Measurements from ENCODE around the gene EIF3D. TPM values are rescaled to one million over a fixed set of nuclear protein-coding genes. Genes with fewer than 3 reads are reported as not detected.
A peak's percentile ranks its signal among the peaks of the same experiment; 100 is the strongest.
"Not testable (repeated sequence)": the region's sequence is repeated elsewhere in the genome, so short reads cannot be mapped to it uniquely, and the experiment has no call there.

EIF3D gene
- total RNA-seq, 1 donor from 2014 or later, result 132 TPM

DNA sequence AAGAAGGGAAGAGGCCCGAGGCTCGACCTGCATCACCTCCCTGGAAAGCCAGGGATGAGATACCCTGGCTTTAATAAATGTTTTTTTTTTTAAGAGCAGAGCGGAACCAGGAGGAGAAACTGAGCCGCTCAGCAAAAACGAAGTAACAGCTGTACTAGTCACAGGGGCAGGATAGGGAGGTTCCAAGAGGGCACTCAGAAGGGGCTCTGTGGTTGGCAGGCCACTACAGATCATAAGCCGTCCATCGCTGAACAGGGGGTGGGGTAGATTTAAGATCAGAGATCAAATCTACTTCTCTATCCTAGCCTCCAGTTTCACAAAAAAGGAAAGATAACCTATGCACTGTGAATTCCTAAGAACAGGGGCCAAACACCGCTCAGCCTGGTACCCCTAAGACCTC, 625 bp downstream of the EIF3D start:
- no peak for ATAC-seq
- H3K9me3 ChIP-seq, result no peaks in the 10 kb centered on the region
- peak overlapping the region; percentile 97 for H3K27ac ChIP-seq
- peaks cover 19% of the 10 kb centered on the region for H3K4me1 ChIP-seq
- peaks cover 38% of the 10 kb centered on the region for H3K36me3 ChIP-seq
- intact Hi-C loops (cut with DNase I), result no loop called here
- TF ChIP-seq, protein P1, sequence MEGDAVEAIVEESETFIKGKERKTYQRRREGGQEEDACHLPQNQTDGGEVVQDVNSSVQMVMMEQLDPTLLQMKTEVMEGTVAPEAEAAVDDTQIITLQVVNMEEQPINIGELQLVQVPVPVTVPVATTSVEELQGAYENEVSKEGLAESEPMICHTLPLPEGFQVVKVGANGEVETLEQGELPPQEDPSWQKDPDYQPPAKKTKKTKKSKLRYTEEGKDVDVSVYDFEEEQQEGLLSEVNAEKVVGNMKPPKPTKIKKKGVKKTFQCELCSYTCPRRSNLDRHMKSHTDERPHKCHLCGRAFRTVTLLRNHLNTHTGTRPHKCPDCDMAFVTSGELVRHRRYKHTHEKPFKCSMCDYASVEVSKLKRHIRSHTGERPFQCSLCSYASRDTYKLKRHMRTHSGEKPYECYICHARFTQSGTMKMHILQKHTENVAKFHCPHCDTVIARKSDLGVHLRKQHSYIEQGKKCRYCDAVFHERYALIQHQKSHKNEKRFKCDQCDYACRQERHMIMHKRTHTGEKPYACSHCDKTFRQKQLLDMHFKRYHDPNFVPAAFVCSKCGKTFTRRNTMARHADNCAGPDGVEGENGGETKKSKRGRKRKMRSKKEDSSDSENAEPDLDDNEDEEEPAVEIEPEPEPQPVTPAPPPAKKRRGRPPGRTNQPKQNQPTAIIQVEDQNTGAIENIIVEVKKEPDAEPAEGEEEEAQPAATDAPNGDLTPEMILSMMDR (IDR thresholded peaks at IDR 0.05), result no peak
- no peaks in the 10 kb centered on the region for H3K27me3 ChIP-seq
- H3K4me3 ChIP-seq, result peak overlapping the region; percentile 97
- no peak for DNase-seq

DNA sequence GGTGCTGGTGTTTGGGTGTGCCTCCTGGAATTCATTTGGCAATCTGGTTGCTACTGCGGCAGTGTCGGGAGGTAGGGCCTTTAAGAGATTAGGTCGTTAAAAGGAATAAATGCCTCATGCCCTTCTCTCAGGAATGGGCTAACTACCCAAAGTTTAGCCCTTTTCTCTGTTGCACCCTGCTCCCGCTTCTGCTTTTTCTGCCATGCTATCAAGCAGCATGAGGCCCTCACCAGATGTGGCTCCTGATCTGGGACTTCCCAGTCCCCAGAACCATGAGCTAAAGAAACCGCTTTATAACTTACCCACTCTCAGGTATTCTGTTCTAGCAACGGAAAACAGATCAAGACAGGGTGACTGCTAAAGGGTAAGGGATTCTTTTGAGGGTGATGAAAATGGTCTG, 6.3 kb downstream of the EIF3D start:
- TF ChIP-seq, protein P1 (IDR thresholded peaks at IDR 0.05), result no peak
- H3K27me3 ChIP-seq, result no peaks in the 10 kb centered on the region
- no peak overlapping the region for H3K4me3 ChIP-seq
- peaks cover 94% of the 10 kb centered on the region for H3K36me3 ChIP-seq
- DNase-seq (no peak), ATAC-seq (no peak)
- H3K4me1 ChIP-seq, result peaks cover 8% of the 10 kb centered on the region
- H3K27ac ChIP-seq, result no peak overlapping the region
- intact Hi-C loops (cut with DNase I), result no loop called here
- H3K9me3 ChIP-seq, result no peaks in the 10 kb centered on the region

DNA sequence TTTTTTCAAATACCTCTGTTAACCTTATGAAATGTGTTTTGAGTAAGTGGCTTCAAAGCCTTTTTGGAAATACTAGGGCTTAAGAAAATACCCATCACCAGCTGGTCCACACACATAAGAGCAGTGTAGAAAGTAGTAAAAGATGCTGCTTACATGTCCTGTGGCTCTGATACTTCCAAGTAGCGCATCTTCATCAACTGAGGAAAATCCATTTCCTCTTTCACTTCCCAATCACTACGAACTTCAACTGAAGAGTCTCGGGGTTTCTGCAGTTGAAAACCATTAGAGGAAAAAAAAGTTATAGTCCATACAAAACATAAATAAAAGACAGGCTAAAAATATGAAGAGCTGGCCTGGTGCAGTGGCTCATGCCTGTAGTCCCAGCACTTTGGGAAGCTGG, 8.5 kb downstream of the EIF3D start:
- ATAC-seq (no peak), DNase-seq (no peak)
- intact Hi-C loops (cut with DNase I), result no loop called here
- TF ChIP-seq, protein P1 (IDR thresholded peaks at IDR 0.05), result no peak
- H3K36me3 ChIP-seq, result peaks cover 100% of the 10 kb centered on the region
- no peaks in the 10 kb centered on the region for H3K4me1 ChIP-seq
- H3K27ac ChIP-seq, result no peak overlapping the region
- H3K27me3 ChIP-seq, result no peaks in the 10 kb centered on the region
- no peaks in the 10 kb centered on the region for H3K9me3 ChIP-seq
- H3K4me3 ChIP-seq, result no peak overlapping the region

DNA sequence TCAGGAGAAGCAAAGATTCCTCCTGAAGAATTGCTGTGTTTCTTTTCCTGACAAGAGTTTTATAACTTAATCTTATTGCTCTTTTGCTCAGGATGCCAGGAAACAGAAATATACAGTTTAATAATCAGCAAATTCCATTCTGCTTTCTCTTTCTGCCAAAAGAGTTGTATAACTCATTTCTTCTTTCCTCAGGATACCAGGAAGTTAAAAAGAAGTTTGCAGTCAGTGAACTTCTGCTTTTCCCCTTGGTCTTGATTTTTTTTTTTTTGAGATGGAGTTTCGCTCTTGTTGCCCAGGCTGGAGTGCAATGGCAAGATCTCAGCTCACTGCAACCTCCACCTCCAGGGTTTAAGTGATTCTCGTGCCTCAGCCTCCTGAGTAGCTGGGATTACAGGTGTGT, 9.1 kb downstream of the EIF3D start:
- H3K36me3 ChIP-seq, result peaks cover 100% of the 10 kb centered on the region
- ATAC-seq; intact Hi-C loops (cut with DNase I); H3K27ac ChIP-seq; H3K4me3 ChIP-seq; H3K4me1 ChIP-seq; DNase-seq; H3K9me3 ChIP-seq; H3K27me3 ChIP-seq: not testable (repeated sequence)

DNA sequence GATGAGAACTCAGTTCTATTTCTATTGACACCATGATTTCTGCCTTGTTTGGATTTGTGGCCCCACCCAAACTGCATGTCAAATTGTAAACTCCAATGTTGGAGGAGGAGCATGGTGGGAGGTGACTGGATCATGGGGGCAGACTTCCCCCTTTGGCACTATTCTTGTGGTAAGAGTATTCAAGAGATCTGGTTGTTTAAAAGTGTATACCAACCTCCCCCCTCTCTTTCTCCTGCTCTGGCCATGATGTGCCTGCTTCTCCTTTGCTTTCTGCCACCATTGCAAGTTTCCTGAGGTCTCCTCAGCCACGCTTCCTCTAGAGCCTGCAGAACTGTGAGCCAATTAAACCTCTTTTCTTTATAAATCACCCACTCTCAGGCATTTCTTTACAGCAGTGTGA, 14.2 kb downstream of the EIF3D start:
- ATAC-seq (no peak), DNase-seq (no peak)
- H3K36me3 ChIP-seq, result peaks cover 100% of the 10 kb centered on the region
- H3K4me3 ChIP-seq, result no peak overlapping the region
- intact Hi-C loops (cut with DNase I), result no loop called here
- no peaks in the 10 kb centered on the region for H3K9me3 ChIP-seq
- TF ChIP-seq, protein P1 (IDR thresholded peaks at IDR 0.05), result no peak
- H3K27ac ChIP-seq, result no peak overlapping the region
- no peaks in the 10 kb centered on the region for H3K4me1 ChIP-seq
- H3K27me3 ChIP-seq, result no peaks in the 10 kb centered on the region

DNA sequence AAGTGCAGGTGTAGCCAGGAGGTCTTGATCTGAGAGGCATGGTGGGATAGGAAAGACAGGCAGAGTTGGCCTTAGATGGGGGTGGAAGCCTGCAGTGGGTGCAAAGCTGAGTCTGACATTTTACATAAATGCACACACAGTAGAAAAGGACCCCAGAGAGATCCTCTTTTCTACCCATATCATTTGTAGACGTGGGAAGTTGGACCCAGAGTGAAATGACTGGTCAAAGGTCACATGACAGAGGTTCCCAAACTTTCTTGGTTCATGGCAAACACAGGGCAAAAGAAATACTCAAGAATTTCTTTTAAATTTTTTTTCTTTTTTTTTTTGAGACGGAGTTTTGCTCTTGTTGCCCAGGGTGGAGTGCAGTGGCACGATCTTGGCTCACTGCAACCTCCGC, 16.0 kb downstream of the EIF3D start:
- Histone ChIP-seq H3K36me3 (peaks cover 83% of the 10 kb centered on the region), H3K27me3 (no peaks in the 10 kb centered on the region), H3K9me3 (no peaks in the 10 kb centered on the region), H3K4me3 (no peak overlapping the region), H3K27ac (no peak overlapping the region), H3K4me1 (no peaks in the 10 kb centered on the region)
- no peak for ATAC-seq
- no peak for DNase-seq
- TF ChIP-seq, protein P1 (IDR thresholded peaks at IDR 0.05), result no peak
- intact Hi-C loops (cut with DNase I), result no loop called here

Measured in upper lobe of right lung (tissue), 1 donor.